ENCODE data around the gene CROCC2. TPM values are rescaled to one million over a fixed set of nuclear protein-coding genes. Genes with fewer than 3 reads are reported as not detected.

Gene CROCC2
- total and polyA plus RNA-seq, 2 of the 13 experiments (the other 11 are each of a cell fraction or from before 2014, with no cell fraction given): not detected

DNA sequence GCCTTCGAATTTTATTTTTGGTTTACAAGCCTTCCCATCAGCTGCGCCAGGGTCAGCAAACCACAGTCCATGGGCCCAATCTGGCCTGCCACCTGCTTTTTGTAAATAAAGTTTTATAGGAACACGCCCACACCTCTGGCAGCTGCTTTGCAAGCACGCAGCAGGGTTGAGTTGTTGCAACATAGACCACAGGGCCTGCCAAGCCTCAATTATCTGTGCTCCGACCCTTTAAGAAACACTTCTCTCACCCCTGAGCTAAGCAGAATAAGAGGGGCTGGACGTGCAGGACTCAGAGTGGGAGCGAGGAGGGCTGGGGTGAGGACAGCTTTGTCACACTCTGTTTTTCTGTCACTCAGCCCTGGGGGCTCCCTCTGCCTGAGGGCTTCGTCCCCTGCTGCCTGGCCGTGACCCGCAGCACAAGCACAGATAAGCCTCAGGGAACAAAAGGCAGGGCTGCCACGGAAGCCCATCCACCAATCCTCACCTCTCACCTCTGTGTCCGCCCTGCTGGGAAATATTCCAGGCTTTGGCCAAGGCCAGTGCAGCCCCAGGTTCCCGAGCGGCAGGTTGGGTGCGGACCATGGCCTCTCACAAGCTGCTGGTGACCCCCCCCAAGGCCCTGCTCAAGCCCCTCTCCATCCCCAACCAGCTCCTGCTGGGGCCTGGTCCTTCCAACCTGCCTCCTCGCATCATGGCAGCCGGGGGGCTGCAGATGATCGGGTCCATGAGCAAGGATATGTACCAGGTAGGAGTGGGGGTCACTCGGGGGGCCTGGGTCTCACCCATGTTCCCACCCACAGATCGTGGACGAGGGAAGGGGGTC lies 37.6 kb upstream of the CROCC2 start, which contains the start of gene AGXT (continued):
- TF ChIP-seq, protein P1, sequence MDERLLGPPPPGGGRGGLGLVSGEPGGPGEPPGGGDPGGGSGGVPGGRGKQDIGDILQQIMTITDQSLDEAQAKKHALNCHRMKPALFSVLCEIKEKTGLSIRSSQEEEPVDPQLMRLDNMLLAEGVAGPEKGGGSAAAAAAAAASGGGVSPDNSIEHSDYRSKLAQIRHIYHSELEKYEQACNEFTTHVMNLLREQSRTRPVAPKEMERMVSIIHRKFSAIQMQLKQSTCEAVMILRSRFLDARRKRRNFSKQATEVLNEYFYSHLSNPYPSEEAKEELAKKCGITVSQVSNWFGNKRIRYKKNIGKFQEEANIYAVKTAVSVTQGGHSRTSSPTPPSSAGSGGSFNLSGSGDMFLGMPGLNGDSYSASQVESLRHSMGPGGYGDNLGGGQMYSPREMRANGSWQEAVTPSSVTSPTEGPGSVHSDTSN (CRISPR knock-in tag; IDR thresholded peaks at IDR 0.05): no peak
- TF ChIP-seq SOX5 (CRISPR knock-in tag; IDR thresholded peaks at IDR 0.05; ENCODE audit: borderline replicate concordance): peak; percentile 94
- TF ChIP-seq ZNF124 (CRISPR knock-in tag; IDR thresholded peaks at IDR 0.05): no peak
- TF ChIP-seq FOXK1 (CRISPR knock-in tag; IDR thresholded peaks at IDR 0.05; ENCODE audit: borderline replicate concordance, low read depth): no peak; the same call in 1 of the 2 replicates
- no peak for TF ChIP-seq GPN1 (CRISPR knock-in tag; IDR thresholded peaks at IDR 0.05; ENCODE audit: borderline replicate concordance)
- TF ChIP-seq HNRNPK (IDR thresholded peaks at IDR 0.05; ENCODE audit: low read depth, low read length, poor library complexity, severe bottlenecking): no peak
- peak; percentile 86 for TF ChIP-seq ARNTL (CRISPR knock-in tag; IDR thresholded peaks at IDR 0.05)
- TF ChIP-seq, protein P2, sequence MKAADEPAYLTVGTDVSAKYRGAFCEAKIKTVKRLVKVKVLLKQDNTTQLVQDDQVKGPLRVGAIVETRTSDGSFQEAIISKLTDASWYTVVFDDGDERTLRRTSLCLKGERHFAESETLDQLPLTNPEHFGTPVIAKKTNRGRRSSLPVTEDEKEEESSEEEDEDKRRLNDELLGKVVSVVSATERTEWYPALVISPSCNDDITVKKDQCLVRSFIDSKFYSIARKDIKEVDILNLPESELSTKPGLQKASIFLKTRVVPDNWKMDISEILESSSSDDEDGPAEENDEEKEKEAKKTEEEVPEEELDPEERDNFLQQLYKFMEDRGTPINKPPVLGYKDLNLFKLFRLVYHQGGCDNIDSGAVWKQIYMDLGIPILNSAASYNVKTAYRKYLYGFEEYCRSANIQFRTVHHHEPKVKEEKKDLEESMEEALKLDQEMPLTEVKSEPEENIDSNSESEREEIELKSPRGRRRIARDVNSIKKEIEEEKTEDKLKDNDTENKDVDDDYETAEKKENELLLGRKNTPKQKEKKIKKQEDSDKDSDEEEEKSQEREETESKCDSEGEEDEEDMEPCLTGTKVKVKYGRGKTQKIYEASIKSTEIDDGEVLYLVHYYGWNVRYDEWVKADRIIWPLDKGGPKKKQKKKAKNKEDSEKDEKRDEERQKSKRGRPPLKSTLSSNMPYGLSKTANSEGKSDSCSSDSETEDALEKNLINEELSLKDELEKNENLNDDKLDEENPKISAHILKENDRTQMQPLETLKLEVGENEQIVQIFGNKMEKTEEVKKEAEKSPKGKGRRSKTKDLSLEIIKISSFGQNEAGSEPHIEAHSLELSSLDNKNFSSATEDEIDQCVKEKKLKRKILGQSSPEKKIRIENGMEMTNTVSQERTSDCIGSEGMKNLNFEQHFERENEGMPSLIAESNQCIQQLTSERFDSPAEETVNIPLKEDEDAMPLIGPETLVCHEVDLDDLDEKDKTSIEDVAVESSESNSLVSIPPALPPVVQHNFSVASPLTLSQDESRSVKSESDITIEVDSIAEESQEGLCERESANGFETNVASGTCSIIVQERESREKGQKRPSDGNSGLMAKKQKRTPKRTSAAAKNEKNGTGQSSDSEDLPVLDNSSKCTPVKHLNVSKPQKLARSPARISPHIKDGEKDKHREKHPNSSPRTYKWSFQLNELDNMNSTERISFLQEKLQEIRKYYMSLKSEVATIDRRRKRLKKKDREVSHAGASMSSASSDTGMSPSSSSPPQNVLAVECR (CRISPR knock-in tag; IDR thresholded peaks at IDR 0.05; ENCODE audit: borderline replicate concordance): peak; percentile 63; the same call in 1 of the 2 replicates
- TF ChIP-seq ZNF501 (CRISPR knock-in tag; IDR thresholded peaks at IDR 0.05): peak; percentile 74
- TF ChIP-seq, protein P3, sequence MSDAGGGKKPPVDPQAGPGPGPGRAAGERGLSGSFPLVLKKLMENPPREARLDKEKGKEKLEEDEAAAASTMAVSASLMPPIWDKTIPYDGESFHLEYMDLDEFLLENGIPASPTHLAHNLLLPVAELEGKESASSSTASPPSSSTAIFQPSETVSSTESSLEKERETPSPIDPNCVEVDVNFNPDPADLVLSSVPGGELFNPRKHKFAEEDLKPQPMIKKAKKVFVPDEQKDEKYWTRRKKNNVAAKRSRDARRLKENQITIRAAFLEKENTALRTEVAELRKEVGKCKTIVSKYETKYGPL (CRISPR knock-in tag; IDR thresholded peaks at IDR 0.05): no peak; the same call in 1 of the 2 replicates
- no peak for TF ChIP-seq NBN (conservative IDR thresholded peaks at IDR 0.05)
- TF ChIP-seq ZNF543 (CRISPR knock-in tag; IDR thresholded peaks at IDR 0.05): peak; percentile 67; the same call in 1 of the 2 replicates
- no peak for TF ChIP-seq AGO2 (optimal IDR thresholded peaks at IDR 0.05; ENCODE audit: low read depth, low read length)
- no peak for TF ChIP-seq MATR3 (CRISPR knock-in tag; IDR thresholded peaks at IDR 0.05)
- TF ChIP-seq, protein P4, sequence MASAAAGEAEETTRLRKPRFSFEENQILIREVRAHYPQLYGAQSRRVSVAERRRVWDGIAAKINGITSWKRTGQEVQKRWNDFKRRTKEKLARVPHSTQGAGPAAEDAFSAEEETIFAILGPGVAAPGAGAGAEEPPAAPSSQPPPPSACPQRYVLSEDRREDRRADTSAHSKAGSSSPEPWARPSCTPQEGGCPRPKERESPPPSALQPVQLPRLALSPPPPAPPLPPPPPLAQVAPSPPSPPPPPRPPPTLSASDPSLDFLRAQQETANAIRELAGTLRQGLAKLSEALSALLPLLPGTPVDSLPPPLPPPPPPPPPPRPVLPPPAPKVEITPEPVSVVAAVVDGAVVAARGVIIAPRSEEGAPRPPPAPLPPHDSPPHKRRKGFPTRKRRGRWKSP (CRISPR knock-in tag; IDR thresholded peaks at IDR 0.05): peak; percentile 72; the same call in 1 of the 2 replicates
- TF ChIP-seq U2AF2 (IDR thresholded peaks at IDR 0.05; ENCODE audit: low read depth, low read length): no peak
- peak; percentile 96 for TF ChIP-seq MED1 (CRISPR knock-in tag; IDR thresholded peaks at IDR 0.05)

Measured in HepG2 (cell line).